Parathyroid adenoma (tissue), 2 donors: Measurements from ENCODE around the gene SP100.

Experiments used
- H2AFZ ChIP-seq: fragments of 300-600 bp; sonication (generic); one replicate; pipeline ENCODE4 v1.7.0; 2017; ENCODE audit warnings: antibody characterized with exemption, mild to moderate bottlenecking
- H3K27ac ChIP-seq: fragments of 300-600 bp; sonication (generic); one replicate; pipeline ENCODE4 v1.7.0; 2017
- H3K27me3 ChIP-seq: fragments of 300-600 bp; sonication (generic); one replicate; pipeline ENCODE4 v1.7.0; 2017; ENCODE audit warnings: low read length; ENCODE audit not compliant: control insufficient read depth, insufficient read depth
- H3K36me3 ChIP-seq: fragments of 300-600 bp; sonication (generic); one replicate; pipeline ENCODE4 v1.7.0; 2017; ENCODE audit warnings: low read length; ENCODE audit not compliant: control insufficient read depth, insufficient read depth
- H3K4me1 ChIP-seq: fragments of 300-600 bp; sonication (generic); one replicate; pipeline ENCODE4 v1.7.0; 2017; ENCODE audit warnings: control low read depth
- H3K4me2 ChIP-seq: fragments of 300-600 bp; sonication (generic); one replicate; pipeline ENCODE4 v1.7.0; 2017; ENCODE audit warnings: low read length
- H3K4me3 ChIP-seq: fragments of 300-600 bp; sonication (generic); one replicate; pipeline ENCODE4 v1.7.0; 2017; ENCODE audit warnings: low read depth, low read length
- H3K79me2 ChIP-seq: fragments of 300-600 bp; sonication (generic); one replicate; pipeline ENCODE4 v1.7.0; 2017; ENCODE audit warnings: control low read depth
- H3K9ac ChIP-seq: fragments of 300-600 bp; sonication (generic); one replicate; pipeline ENCODE4 v1.7.0; 2017; ENCODE audit warnings: mild to moderate bottlenecking
- H3K9me3 ChIP-seq: fragments of 300-600 bp; sonication (generic); one replicate; pipeline ENCODE4 v1.7.0; 2017; ENCODE audit warnings: low read length; ENCODE audit not compliant: control insufficient read depth
- CTCF ChIP-seq: fragments of 300-600 bp; sonication (generic); IDR thresholded peaks from one replicate; pipeline ENCODE4 v1.7.0; 2017; ENCODE audit warnings: antibody characterized with exemption, mild to moderate bottlenecking
- donor health status: primary hyperparathyroidism.

Gene SP100

GRCh38 chr2:230542751-230543150 is 126.8 kb downstream of the SP100 start:
- H3K4me3 ChIP-seq = no peak overlapping the region
- no peak overlapping the region for H3K4me2 ChIP-seq
- H3K36me3 ChIP-seq = no peaks in the 10 kb centered on the region

GRCh38 chr2:230552181-230552580 is 136.2 kb downstream of the SP100 start:
- Histone ChIP-seq H3K27me3 (no peaks in the 10 kb centered on the region), H2AFZ (no peak overlapping the region), H3K9me3 (no peaks in the 10 kb centered on the region), H3K4me3 (no peak overlapping the region), H3K4me1 (no peaks in the 10 kb centered on the region), H3K27ac (no peak overlapping the region), H3K9ac (no peak overlapping the region), H3K79me2 (no peaks in the 10 kb centered on the region), H3K36me3 (no peaks in the 10 kb centered on the region), H3K4me2 (no peak overlapping the region)
- no peak for TF ChIP-seq CTCF

More at GRCh38 chr2:230542751-230543150, 126.8 kb downstream of the SP100 start:
- Histone ChIP-seq H3K79me2 (no peaks in the 10 kb centered on the region), H3K4me1 (no peaks in the 10 kb centered on the region), H3K27me3 (no peaks in the 10 kb centered on the region), H3K9me3 (no peaks in the 10 kb centered on the region), H2AFZ (no peak overlapping the region), H3K27ac (no peak overlapping the region), H3K9ac (no peak overlapping the region)
- TF ChIP-seq CTCF = no peak

- no peaks in the 10 kb centered on the region for H3K27me3 ChIP-seq
- no peak overlapping the region for H3K27ac ChIP-seq
Measured at GRCh38 chr2:230557065-230557464, 141.1 kb downstream of the SP100 start.

GRCh38 chr2:230564805-230565779 is 149.1 kb downstream of the SP100 start:
- no peak overlapping the region for H3K9ac ChIP-seq
- TF ChIP-seq CTCF = no peak
- no peaks in the 10 kb centered on the region for H3K36me3 ChIP-seq
- H3K9me3 ChIP-seq = no peaks in the 10 kb centered on the region
- H3K79me2 ChIP-seq = no peaks in the 10 kb centered on the region
- no peak overlapping the region for H3K27ac ChIP-seq
- no peaks in the 10 kb centered on the region for H3K27me3 ChIP-seq
- no peaks in the 10 kb centered on the region for H3K4me1 ChIP-seq
- no peak overlapping the region for H3K4me3 ChIP-seq
- no peak overlapping the region for H2AFZ ChIP-seq
- no peak overlapping the region for H3K4me2 ChIP-seq

More at GRCh38 chr2:230557065-230557464, 141.1 kb downstream of the SP100 start:
- no peak overlapping the region for H3K4me2 ChIP-seq
- H3K9me3 ChIP-seq = no peaks in the 10 kb centered on the region
- no peaks in the 10 kb centered on the region for H3K36me3 ChIP-seq
- no peak overlapping the region for H3K9ac ChIP-seq
- TF ChIP-seq CTCF = no peak
- no peak overlapping the region for H3K4me3 ChIP-seq
- H3K4me1 ChIP-seq = no peaks in the 10 kb centered on the region
- H2AFZ ChIP-seq = no peak overlapping the region
- H3K79me2 ChIP-seq = no peaks in the 10 kb centered on the region
